Measurements from ENCODE around the gene SOX13. TPM values are rescaled to one million over a fixed set of nuclear protein-coding genes. Genes with fewer than 3 reads are reported as not detected.

SOX13 gene
- 10 to 100 TPM; 12.1 to 34.1 (median 33.4) TPM for total RNA-seq

DNA sequence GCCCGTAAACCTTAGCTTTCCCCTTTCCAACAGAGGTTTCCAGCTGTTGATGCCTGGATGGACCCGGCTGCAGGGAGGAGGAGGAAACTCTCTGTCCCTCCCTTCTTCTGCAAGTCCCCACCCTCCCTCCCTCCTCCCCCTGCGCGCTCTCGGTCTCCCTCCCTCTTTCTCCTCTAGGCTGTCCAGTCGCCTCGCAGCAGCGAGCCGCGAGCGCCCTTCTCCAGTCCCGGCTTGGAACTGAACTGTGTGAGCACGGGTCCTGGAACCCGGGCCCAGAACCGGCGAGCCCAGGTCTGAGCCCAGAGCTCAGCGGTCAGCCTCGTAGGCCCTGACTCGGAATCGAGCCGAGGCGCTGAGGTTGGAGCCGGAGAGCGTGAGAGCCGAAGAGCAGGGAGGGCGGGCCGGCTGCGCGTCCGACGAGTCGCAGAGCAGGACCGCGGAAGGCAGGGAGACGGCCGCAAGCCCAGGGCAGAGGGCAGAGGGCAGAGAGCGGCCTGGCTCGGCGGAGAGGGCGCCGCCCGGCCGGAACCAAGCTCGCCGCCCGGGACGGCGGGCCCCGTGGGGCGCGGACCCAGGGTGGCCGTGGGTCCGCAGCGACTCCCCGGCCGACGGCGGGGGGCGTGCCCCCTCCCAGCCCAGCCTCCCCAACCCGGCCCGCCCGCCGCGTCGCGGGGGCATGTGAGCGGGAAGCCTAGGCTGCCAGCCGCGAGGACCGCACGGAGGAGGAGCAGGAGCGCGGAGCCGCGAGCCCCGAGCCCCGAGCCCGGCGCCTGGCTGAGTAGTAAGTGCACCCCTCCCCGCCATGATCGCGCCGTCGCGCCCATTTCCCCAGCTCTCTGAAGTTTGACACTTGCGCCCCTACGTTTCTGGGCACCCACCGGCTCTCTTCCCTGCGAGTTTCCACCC is at the start of gene SOX13:
Gene SOX13, plus strand, starts transcription at position 185 of the 906 bp plus-strand sequence. CDS start 39,801 bp downstream, outside the sequence.
- in situ Hi-C loops (cut with MboI; ENCODE audit: low pct_ligation_motif_present in 1 of 4, low pct_unique_long_range_greater_than_20kb in 1 of 4, low sequenced_read_pairs in 3 of 4) = loop anchor here in 2 of 4 donors (5.0 to 10.0 kb wide), 2 partner anchors 52 to 54 kb away; no protein-coding TSS in a partner anchor
- intact Hi-C loops (cut with DNase I; ENCODE audit: low total_unique reads) = loop anchor here (5.0 kb wide), 1 partner anchor 49 kb away; no protein-coding TSS in a partner anchor
- WGBS, 2 donors (ENCODE audit: low coverage in 1 of 2) = 1% methylated on average over 28 of the region's 89 CpGs; no CpG with 5 or more reads in 1 of the 2 donors

DNA sequence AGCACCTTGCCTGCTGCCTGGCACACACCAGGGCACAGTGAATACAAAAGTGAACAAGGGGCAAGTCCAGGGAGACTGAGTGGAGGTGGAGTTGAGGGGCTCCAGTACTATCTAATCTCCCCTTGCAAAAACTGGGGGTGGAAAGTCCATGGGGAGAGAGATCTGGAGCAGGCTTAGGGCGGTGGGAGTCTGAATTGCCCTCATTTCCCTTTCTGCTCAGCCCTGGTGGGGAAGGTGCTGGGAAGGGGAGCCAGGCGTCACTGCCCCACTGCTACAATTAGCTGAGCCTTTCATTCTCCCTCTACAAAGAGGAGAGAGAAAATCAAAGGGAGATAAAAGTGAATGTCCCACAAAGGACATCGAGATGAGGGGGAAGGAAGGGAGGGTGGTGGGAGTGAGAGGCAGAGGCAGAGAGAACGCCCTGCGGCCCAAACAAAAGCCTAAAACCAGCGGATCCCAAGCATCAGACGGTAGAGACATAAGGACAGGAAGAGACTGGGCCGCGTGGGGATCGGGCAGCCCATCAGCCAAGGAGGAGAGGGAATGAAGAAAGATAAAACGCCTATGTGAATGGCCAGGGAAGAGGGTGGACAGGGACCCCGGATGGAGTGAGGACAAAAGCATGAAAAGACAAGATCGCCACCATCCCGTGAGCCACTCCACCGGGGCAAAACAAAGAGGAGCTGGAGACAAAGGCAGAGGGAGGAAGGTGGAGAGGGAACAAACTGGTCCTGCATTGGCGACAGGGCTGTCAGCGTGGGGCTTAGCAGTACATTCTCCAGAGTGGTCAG is 46.8 kb upstream of the SOX13 start:
- Histone ChIP-seq H3K36me3 (no peaks in the 10 kb centered on the region), H3K4me1 (no peaks in the 10 kb centered on the region), H3K4me3 (no peak overlapping the region), H3K27ac (no peak overlapping the region), H3K27me3 (no peaks in the 10 kb centered on the region), H3K9me3 (no peaks in the 10 kb centered on the region)
- 64 to 84% methylated on average over 4 to 17 of the region's 17 CpGs for WGBS, 2 donors (ENCODE audit: low coverage in 1 of 2)
- intact Hi-C loops (cut with DNase I; ENCODE audit: low total_unique reads) (no loop called here), in situ Hi-C loops (cut with MboI; ENCODE audit: low pct_ligation_motif_present in 1 of 4, low pct_unique_long_range_greater_than_20kb in 1 of 4, low sequenced_read_pairs in 3 of 4) (no loop called here)
- TF ChIP-seq, protein P1, sequence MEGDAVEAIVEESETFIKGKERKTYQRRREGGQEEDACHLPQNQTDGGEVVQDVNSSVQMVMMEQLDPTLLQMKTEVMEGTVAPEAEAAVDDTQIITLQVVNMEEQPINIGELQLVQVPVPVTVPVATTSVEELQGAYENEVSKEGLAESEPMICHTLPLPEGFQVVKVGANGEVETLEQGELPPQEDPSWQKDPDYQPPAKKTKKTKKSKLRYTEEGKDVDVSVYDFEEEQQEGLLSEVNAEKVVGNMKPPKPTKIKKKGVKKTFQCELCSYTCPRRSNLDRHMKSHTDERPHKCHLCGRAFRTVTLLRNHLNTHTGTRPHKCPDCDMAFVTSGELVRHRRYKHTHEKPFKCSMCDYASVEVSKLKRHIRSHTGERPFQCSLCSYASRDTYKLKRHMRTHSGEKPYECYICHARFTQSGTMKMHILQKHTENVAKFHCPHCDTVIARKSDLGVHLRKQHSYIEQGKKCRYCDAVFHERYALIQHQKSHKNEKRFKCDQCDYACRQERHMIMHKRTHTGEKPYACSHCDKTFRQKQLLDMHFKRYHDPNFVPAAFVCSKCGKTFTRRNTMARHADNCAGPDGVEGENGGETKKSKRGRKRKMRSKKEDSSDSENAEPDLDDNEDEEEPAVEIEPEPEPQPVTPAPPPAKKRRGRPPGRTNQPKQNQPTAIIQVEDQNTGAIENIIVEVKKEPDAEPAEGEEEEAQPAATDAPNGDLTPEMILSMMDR (IDR thresholded peaks at IDR 0.05) = no peak
- no peak for TF ChIP-seq POLR2A (IDR thresholded peaks at IDR 0.05)
- no peak for TF ChIP-seq EP300 (IDR thresholded peaks at IDR 0.05; ENCODE audit: low read depth)
- TF ChIP-seq POLR2AphosphoS5 (IDR thresholded peaks at IDR 0.05) = no peak
- DNase-seq = no peak

More for the DNA sequence above, at the start of gene SOX13:
- H3K9me3 ChIP-seq = no peaks in the 10 kb centered on the region
- DNase-seq = peak; percentile 92
- H3K27me3 ChIP-seq = peaks cover 4% of the 10 kb centered on the region
- no peaks in the 10 kb centered on the region for H3K36me3 ChIP-seq
- peak within 1 kb of the TSS; percentile 88 to 98 (median 94) for H3K27ac ChIP-seq
- H3K4me3 ChIP-seq = peak within 1 kb of the TSS; percentile 65 to 74 (median 67)
- peaks cover 7 to 41% (median 30%) of the 10 kb centered on the region in 4 donors for H3K4me1 ChIP-seq
- TF ChIP-seq EP300 (IDR thresholded peaks at IDR 0.05; ENCODE audit: low read depth) (no peak), POLR2A (IDR thresholded peaks at IDR 0.05) (peak; percentile 96), POLR2AphosphoS5 (IDR thresholded peaks at IDR 0.05) (peak; percentile 98 to 99 (median 99))
- TF ChIP-seq, protein P1 (IDR thresholded peaks at IDR 0.05) = peak in 1 of 5 experiments; percentile 48

DNA sequence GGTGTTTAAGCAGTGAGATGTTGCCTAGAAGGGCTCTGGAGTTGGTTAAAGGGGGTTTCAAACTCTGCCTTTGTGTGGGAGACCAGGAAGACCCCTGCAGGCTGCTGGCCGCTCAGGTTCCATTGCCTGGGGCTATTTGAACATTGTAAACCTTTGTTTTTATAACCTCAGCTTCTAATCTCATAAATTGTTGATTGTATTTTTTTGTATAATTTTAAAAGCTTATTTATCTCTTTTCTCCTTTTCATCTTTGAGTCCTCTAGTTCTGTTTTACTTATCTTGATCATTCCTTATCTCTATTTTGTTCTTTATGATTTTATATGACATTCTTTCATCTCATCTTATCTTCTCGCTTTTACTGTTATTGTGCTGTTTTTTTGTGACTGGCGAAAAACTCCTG is 45.5 kb upstream of the SOX13 start:
- WGBS, 2 donors (ENCODE audit: low coverage in 1 of 2) = 47 to 67% methylated on average over 1 to 3 of the region's 3 CpGs
- Histone ChIP-seq H3K27me3 (no peaks in the 10 kb centered on the region), H3K36me3 (no peaks in the 10 kb centered on the region), H3K4me1 (no peaks in the 10 kb centered on the region), H3K4me3 (no peak overlapping the region), H3K9me3 (no peaks in the 10 kb centered on the region), H3K27ac (no peak overlapping the region)
- in situ Hi-C loops (cut with MboI; ENCODE audit: low pct_ligation_motif_present in 1 of 4, low pct_unique_long_range_greater_than_20kb in 1 of 4, low sequenced_read_pairs in 3 of 4) = no loop called here
- TF ChIP-seq, protein P1 (IDR thresholded peaks at IDR 0.05) = no peak
- intact Hi-C loops (cut with DNase I; ENCODE audit: low total_unique reads) = no loop called here
- DNase-seq = no peak

DNA sequence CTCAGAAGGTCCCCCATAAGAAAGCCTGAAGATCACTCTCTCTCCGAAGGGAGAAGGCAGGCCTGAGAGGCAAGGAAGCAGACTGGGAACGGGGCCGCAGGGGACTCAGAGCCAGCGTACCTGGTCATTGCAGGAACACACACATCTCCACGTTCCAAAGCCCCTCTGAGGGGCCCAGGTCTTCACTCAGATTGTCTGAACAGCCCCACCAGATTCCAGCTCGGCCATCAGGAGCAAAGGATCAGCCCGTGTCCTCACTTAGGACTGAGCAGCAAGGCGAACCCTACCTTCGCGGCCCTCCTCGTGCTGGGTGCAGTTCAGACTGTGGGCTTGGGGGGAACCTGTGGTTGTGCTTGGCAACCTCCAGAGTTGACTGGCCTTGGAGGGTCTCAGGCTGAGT is 43.9 kb upstream of the SOX13 start:
- no peak for DNase-seq
- in situ Hi-C loops (cut with MboI; ENCODE audit: low pct_ligation_motif_present in 1 of 4, low pct_unique_long_range_greater_than_20kb in 1 of 4, low sequenced_read_pairs in 3 of 4) = no loop called here

More for the DNA sequence above, 43.9 kb upstream of the SOX13 start:
- intact Hi-C loops (cut with DNase I; ENCODE audit: low total_unique reads) = no loop called here
- Histone ChIP-seq H3K27ac (no peak overlapping the region), H3K4me3 (no peak overlapping the region), H3K36me3 (no peaks in the 10 kb centered on the region), H3K27me3 (no peaks in the 10 kb centered on the region), H3K9me3 (no peaks in the 10 kb centered on the region), H3K4me1 (no peaks in the 10 kb centered on the region)
- TF ChIP-seq, protein P1 (IDR thresholded peaks at IDR 0.05) = no peak
- TF ChIP-seq POLR2AphosphoS5 (IDR thresholded peaks at IDR 0.05) (no peak), POLR2A (IDR thresholded peaks at IDR 0.05) (no peak), EP300 (IDR thresholded peaks at IDR 0.05; ENCODE audit: low read depth) (no peak)
- 77 to 93% methylated on average over 3 to 8 of the region's 11 CpGs for WGBS, 2 donors (ENCODE audit: low coverage in 1 of 2)

Data from transverse colon (tissue), 4 donors.